Measurements from ENCODE around the gene ELFN2. TPM values are rescaled to one million over a fixed set of nuclear protein-coding genes. Genes with fewer than 3 reads are reported as not detected.

ELFN2 gene
- total RNA-seq, 2 donors from 2014 or later = 1.6 TPM; not detected in 1

DNA sequence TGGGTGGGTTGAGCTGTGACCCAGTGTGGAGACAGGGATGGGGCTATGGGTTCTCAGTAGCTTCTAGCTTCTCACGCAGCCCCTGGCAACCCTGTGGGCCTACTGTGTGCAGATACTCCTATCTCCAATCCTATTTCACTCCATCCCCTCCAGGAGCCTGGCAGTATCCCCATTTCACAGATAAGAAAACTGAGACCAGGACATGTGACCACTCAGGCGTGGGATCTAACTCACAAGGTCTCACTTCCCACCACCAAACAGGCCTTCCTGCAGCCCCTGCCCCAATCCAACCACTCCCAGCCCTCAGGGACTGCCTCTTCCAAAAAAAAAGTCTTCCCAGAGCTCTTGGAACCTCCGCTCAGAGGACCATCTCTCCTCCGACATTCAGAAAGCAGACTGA is 15.6 kb downstream of the ELFN2 start:
- ATAC-seq = no peak
- Histone ChIP-seq H3K4me3 (no peak overlapping the region), H3K4me1 (no peaks in the 10 kb centered on the region), H3K36me3 (replicated peaks in 1 of 2; ENCODE audit: insufficient read depth in 1 of 2, low read depth in 2 of 2) (no peaks in the 10 kb centered on the region), H3K27ac (no peak overlapping the region), H3K9me3 (no peaks in the 10 kb centered on the region), H3K27me3 (no peaks in the 10 kb centered on the region)
- TF ChIP-seq CTCF (IDR thresholded peaks at IDR 0.05) (no peak), POLR2A (IDR thresholded peaks at IDR 0.05) (no peak)
- WGBS, 2 donors = 58 to 64% methylated on average over 4 of the region's 4 CpGs
- intact Hi-C loops (cut with DNase I) = no loop called here
- DNase-seq = no peak

DNA sequence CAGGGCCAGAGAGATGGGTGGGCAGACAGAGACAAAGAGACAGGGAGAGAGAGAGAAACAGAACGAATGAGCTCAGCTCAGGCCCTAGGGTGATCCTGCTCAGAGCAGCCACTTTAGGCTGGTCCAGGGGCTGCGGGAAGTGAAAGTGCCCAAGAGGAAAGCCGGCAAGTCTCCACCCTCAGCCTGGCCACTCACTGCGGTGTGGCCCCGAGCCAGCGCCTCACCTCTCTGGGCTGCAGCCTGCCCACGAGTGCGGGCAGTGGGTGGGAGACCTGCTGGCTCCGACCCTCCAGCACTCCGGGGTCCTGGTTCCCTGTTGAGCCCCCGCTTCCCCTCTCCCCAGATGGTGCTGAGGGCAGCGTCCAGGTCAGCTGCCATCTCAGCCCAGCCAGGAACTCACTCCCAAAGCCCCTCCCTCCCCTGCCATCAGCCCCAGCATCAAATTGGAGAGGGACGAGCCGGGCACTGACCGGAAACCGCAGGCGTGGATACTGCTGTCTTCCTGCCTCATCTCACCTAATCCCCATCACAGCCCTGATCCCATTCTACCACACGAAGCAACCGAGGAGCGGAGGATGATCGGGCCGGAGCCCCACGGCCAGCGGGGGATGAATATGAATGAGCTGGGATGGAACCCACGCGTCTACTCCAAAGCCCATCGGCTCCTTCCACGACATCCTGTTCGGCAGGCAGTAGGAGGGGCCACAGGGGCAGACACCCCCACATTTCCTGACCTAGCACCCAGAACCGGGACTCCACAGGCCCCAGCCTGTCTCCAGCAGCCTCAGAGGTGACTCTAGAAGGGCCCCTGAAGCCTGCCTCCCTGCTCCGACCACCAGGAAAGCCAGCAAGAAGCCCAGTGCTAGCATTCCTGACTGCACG is 16.9 kb downstream of the ELFN2 start:
- no peak for ATAC-seq
- no peak for TF ChIP-seq POLR2A (IDR thresholded peaks at IDR 0.05)
- Histone ChIP-seq H3K36me3 (replicated peaks in 1 of 2; ENCODE audit: insufficient read depth in 1 of 2, low read depth in 2 of 2) (no peaks in the 10 kb centered on the region), H3K9me3 (no peaks in the 10 kb centered on the region), H3K4me1 (no peaks in the 10 kb centered on the region), H3K27ac (no peak overlapping the region), H3K27me3 (no peaks in the 10 kb centered on the region), H3K4me3 (no peak overlapping the region)
- intact Hi-C loops (cut with DNase I) = no loop called here
- 50 to 57% methylated on average over 15 to 32 of the region's 32 CpGs for WGBS, 2 donors
- DNase-seq = peak in 1 of 4 donors; percentile 21

DNA sequence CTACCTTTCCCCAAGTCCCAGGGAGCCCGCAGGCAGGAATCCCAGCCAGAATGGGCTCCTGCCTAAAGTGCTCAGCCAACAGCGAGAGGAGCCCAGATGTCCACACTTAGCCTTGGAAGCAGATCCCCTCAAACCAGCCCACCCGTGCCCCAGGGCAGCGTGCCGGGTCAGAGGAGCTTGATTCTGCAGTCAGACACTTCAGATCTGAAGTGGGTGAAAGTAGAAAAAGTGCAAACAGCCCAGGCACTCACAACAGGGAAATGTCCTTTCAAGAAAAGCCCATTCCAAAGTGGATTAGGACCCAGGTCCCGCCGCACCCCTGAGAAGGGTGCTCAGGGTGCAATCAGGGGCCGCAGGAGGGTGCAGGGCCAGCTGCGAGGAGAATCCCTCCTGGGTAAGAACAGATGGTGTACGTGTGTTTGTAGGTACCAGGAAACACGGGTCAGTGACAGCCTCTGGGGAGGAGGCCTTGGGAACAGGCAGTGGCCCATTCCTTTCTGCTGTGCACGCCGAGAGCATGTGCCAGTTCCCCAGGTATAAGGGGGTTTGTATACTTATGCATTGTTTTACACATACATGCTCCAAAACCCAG is 17.7 kb downstream of the ELFN2 start:
- DNase-seq (no peak), ATAC-seq (no peak)
- Histone ChIP-seq H3K27me3 (no peaks in the 10 kb centered on the region), H3K27ac (no peak overlapping the region), H3K36me3 (replicated peaks in 1 of 2; ENCODE audit: insufficient read depth in 1 of 2, low read depth in 2 of 2) (no peaks in the 10 kb centered on the region), H3K9me3 (no peaks in the 10 kb centered on the region), H3K4me1 (no peaks in the 10 kb centered on the region), H3K4me3 (no peak overlapping the region)
- WGBS, 2 donors = 55 to 58% methylated on average over 11 to 13 of the region's 13 CpGs
- intact Hi-C loops (cut with DNase I) = no loop called here
- TF ChIP-seq POLR2A (IDR thresholded peaks at IDR 0.05) (no peak), CTCF (IDR thresholded peaks at IDR 0.05) (no peak)

DNA sequence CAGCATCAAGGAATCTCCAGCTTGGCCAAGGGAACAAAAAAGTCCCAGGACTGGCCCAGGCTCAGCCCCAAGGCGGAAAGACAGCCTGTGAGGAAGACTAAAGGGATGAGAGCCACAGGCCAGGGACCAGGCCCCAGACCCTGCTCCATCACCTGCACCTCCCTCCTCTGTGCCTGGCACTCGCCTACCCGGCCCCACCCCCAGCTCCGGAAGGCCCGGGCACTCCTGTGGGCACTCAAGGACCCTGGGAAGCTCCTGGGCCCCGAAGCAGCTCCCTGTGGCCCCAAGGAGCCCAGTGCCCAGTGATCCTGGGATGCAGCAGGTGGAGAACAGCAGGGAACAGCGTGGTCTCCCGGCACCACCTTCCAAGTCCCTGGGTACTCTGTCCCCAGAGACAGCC is 18.2 kb downstream of the ELFN2 start:
- ATAC-seq (no peak), DNase-seq (no peak)
- WGBS, 2 donors = 54 to 80% methylated on average over 1 to 8 of the region's 8 CpGs
- no peak for TF ChIP-seq CTCF (IDR thresholded peaks at IDR 0.05)
- no peak for TF ChIP-seq POLR2A (IDR thresholded peaks at IDR 0.05)
- H3K27me3 ChIP-seq = no peaks in the 10 kb centered on the region
- no peaks in the 10 kb centered on the region for H3K4me1 ChIP-seq
- H3K9me3 ChIP-seq = no peaks in the 10 kb centered on the region
- intact Hi-C loops (cut with DNase I) = no loop called here
- no peak overlapping the region for H3K4me3 ChIP-seq
- no peaks in the 10 kb centered on the region for H3K36me3 ChIP-seq (replicated peaks in 1 of 2; ENCODE audit: insufficient read depth in 1 of 2, low read depth in 2 of 2)
- H3K27ac ChIP-seq = no peak overlapping the region

DNA sequence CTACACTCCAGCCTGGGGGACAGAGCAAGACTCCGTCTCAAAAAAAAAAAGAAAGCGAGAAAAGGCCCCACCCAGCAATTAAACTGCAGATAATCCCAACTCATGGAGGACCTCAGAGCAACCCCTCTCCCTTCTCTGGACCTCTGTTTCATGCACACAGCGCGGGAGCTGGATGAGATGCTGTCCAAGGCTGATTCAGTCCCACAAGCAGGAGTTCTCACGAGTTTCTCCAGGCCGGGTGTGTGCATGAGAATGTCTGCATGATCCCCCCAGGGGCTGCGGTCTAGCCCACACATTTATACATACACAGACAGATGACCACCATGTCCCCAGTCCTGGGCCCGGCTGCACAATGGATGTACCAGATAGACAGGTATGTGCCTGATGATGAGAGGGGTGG is 19.4 kb downstream of the ELFN2 start:
- 81 to 84% methylated on average over 3 to 8 of the region's 8 CpGs for WGBS, 2 donors
- DNase-seq (no peak), ATAC-seq (no peak)
- intact Hi-C loops (cut with DNase I) = no loop called here
- Histone ChIP-seq H3K36me3 (replicated peaks in 1 of 2; ENCODE audit: insufficient read depth in 1 of 2, low read depth in 2 of 2) (no peaks in the 10 kb centered on the region), H3K27me3 (no peaks in the 10 kb centered on the region), H3K9me3 (no peaks in the 10 kb centered on the region), H3K4me1 (no peaks in the 10 kb centered on the region), H3K4me3 (no peak overlapping the region), H3K27ac (no peak overlapping the region)
- no peak for TF ChIP-seq CTCF (IDR thresholded peaks at IDR 0.05)
- no peak for TF ChIP-seq POLR2A (IDR thresholded peaks at IDR 0.05)
